ENCODE data around the gene DTNBP1.

GRCh38 chr6:15521582-15521981, 141.2 kb downstream of the DTNBP1 start:
- TF ChIP-seq, protein P1, sequence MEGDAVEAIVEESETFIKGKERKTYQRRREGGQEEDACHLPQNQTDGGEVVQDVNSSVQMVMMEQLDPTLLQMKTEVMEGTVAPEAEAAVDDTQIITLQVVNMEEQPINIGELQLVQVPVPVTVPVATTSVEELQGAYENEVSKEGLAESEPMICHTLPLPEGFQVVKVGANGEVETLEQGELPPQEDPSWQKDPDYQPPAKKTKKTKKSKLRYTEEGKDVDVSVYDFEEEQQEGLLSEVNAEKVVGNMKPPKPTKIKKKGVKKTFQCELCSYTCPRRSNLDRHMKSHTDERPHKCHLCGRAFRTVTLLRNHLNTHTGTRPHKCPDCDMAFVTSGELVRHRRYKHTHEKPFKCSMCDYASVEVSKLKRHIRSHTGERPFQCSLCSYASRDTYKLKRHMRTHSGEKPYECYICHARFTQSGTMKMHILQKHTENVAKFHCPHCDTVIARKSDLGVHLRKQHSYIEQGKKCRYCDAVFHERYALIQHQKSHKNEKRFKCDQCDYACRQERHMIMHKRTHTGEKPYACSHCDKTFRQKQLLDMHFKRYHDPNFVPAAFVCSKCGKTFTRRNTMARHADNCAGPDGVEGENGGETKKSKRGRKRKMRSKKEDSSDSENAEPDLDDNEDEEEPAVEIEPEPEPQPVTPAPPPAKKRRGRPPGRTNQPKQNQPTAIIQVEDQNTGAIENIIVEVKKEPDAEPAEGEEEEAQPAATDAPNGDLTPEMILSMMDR (conservative IDR thresholded peaks at IDR 0.05; ENCODE audit: low read depth, low read length): no peak
- no peak for TF ChIP-seq EZH2 (IDR thresholded peaks at IDR 0.05; ENCODE audit: borderline replicate concordance, low read depth, low read length, poor library complexity, severe bottlenecking)

Measured in A673 (cell line).